GM19025 (cell line): ENCODE measurements around the gene BRME1.

Experiments
- ATAC-seq: cut with Tn5 transposase; IDR thresholded peaks from one replicate; pipeline ENCODE4 v1.9.1; 2021; ENCODE audit warnings: mild to moderate bottlenecking, low read depth, moderate library complexity; ENCODE audit not compliant: unreplicated experiment

The BRME1 gene

DNA sequence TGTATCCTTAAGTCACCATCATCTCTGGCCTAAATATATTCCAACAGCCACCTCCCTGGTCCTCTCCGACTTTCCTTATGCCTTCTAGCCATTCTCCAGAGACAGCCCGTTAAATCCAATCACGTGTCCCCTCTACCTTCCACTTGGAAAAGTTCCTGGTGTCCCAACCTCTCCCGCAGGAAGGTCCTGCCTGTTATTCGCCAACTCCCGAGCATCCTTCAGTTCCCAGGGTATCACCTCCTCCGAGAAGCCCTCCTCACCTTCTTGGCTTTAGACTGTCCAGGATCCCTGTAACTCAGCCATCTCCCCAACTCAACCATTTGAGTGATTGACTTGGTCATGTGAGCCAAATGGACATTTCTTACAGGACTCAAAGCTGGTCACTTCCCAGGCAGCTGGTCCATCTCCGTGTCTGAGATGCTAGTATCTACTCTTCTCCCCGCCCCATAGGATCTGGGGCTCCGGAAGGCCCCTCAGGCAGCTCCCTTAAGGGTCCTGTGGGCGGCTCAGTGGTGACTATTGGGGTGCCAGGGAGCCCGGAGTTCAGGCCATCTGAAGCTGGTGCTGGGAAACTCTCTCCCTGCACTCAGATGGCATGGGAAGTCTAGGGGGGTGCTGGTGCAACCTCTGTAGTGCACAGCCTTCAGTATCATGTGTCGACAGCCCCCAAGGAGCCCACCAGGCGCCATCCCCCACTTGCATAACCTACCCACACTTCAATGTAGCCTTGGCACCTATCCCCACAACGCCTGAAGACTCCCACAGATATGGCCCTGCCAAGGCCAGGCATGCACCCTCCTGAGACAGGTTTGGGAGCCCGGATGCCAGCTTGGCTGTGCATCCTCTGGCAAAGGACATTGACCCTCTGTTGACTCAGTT lies 56.9 kb downstream of the BRME1 start:
- ATAC-seq = no peak

- ATAC-seq = no peak
Observed at GRCh38 chr19:13848340-13848677, 57.6 kb downstream of the BRME1 start.

DNA sequence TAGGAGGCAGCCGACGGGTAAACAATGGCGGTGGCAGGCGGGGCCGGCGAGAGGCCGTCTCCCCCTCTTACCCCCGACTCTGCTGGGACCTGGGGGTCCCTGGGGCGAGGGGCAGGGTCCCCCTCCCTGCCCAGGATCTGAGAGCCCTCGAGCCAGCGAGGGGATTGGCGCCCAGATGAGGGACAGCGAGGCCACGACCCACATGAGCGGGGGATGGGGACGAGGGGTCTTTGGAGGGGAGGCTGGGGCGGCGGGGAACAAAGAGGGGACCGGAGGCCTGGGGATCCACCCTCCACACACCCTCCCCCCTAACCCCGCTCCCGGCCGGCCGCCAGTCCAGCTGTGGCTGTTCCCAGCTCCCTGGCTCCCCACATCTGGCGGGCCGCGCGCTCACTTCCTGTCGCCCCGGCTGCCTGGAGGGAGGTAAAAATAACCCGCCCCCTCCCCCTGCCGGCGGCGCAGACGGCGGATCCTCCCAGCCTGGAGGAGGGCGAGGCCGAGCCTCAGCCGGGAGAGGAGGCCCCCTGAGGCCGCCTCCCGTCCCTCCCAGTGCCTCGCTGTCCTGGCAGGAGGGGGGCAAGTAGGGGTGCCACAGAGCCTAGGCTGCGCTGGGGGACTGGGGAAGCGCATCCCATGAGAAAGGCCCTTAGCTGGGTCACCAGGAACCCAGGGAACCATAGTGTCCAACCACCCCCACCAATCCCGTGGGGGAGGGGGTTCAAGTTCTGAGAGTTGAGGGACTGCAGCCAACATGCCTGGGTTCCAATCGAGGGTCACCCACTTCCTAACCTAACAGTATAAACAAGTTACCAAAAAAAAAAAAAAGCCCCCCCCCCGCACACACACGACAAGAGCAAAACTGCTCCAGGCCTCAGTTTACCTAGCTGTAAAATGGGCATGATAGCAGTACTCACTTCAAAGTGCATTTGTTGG lies 58.2 kb downstream of the BRME1 start:
- ATAC-seq = no peak

GRCh38 chr19:13846557-13847406 lies 59.1 kb downstream of the BRME1 start:
- no peak for ATAC-seq

GRCh38 chr19:13844130-13844631 lies 61.7 kb downstream of the BRME1 start:
- ATAC-seq = no peak

DNA sequence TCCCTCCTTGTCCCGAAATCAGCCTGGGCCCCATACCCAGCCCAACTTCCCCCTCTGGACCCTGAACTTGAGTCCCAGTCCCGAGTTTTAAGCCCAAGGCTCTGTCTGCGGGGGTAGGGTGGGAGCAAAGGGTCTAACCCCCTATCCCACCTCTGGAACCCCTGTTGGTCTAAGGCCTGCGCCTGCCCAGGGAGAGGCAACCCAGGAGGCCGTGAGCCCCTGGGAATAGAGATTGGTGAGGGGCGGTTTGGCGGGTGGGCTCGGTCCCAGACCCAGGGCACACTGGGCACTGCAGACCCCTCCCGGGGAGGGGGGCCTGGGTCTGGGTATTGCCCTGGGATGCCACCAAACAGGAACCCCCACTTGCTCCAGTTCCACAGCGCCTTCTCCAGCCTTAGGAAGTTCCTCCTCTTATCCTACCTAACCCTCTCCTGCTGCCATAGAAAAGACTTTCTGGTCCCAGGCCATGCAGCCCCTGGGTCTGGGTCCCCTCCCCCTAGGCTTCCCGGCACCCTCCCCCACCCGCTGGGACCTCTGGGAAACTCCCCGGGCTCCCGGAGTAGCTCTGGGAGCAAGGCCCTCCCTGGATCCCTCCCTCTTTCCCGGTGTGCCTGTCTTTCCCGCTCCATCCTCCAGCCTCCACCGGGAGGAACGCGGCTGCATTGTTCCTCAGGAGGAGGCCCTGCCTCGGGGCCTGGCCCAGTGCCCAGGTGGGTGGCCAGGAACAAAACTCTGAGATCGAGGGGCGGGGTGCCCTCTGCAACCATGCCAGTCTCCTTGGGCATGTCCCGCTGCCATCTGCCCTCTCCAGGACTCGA lies 62.6 kb downstream of the BRME1 start:
- no peak for ATAC-seq

DNA sequence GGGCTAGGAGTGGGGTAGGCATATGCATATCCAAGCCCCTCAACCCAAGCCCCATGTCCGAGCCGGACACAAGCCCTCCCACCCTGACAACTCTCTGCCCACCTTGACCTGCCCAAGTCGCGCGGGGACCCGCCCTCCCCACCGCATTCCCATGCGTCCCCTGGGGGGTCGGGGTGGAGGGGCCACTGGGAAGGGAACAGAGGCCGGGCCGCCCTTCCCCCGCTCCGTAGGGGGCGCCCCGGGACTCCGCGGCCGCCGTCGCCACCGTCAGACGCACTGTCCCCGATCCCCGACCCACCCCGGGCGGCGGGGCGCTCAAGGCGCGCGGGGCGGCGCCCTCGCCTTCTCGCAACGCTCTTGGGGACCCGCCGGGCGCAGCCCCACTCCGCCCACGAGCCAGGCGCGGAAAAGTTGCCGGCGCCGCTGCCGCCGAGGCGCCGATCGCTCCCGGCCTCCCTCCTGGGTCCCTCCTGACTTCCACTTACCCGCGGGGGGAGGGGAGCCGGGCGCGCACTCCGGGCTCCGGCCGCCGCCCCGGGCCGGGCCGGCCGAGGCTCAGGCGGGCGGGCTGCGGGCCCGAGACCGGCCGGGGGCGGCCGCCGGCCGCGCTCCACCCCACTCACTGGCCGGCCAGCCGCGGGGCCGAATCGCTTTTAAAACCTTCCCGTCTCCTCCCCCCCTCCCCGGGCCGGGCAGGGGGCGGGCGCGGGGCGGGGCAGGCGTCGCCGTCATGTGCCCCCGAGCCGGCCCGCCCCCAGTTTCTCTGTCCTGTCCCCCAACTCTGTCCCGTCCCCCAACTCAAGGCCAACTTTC lies 63.4 kb downstream of the BRME1 start:
- ATAC-seq = no peak

DNA sequence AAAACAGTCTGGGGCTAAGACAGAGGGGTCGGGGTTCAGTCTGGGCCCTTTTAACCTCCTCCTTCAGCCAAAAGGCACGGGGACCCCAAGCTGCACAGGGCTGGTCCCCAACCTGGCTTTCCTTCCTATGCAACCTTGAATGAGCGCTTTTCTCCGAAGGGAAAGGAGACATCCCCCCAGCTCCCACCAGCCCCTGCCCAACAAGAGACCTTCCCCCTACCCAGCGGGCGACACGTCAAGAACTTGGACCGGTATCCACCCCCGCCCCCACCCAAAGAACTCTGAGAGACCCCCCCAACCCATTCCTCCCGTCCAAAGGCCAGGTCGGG lies 64.0 kb downstream of the BRME1 start:
- no peak for ATAC-seq

DNA sequence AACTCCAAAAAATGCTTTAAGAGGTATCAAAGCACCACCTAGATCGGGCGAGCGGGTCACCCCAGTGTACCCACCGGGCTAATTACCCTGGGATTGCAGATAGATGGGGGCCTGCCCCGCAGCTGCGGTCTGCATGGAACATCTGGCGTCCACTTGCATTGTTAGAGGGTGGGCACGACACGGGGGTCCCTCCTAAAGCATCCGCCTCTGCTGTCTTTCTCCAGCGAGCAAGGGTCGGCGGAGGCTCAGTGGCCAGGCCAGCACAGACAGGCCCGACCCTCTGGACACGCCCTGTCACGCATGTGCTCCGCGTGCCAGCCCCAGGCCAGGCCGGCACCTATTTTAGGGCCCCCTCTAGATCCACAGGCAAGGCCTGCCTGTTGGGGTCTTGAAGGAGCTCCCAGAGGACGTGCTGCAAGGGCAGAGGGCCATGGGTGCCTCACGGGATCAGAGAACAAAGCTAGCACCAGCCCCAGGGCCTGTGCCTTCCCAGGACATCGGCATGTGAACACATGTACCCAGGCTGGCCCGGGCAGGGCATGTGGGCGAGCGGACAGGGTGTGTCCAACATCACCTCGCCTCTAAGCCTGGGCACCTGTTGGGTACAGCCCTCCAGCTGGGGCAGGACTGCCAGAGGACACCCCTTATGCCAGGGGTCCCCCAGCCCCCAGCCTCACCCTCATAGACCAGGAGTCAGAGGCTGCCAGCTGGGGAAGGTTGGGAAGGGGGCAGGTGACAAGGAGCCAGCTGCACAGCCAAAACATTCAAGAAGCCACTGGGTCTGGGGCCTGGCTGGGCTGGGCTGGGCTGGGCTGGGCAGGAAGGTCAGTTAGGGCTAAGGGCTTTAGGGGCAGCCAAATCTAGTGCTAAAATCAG lies 64.6 kb downstream of the BRME1 start:
- no peak for ATAC-seq

GRCh38 chr19:13840305-13841085 lies 65.4 kb downstream of the BRME1 start:
- ATAC-seq = no peak

DNA sequence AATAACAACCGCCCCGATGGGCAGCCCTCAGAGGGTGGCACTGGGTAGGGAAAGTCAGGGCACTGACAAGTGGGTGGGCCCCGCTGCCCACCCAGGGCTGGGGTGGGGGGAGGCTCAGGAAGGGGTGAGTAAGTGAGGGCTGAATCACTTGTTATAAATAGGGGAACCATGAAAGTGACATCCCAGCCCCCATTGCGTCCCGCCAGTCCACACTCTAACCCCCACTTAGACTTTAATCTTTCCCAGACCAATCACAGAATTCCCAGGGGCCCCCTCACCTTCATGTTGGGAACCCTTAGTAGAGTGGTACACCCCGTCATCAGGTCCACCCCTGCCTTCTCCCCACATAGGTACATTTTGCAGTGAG lies 66.0 kb downstream of the BRME1 start:
- ATAC-seq = no peak

DNA sequence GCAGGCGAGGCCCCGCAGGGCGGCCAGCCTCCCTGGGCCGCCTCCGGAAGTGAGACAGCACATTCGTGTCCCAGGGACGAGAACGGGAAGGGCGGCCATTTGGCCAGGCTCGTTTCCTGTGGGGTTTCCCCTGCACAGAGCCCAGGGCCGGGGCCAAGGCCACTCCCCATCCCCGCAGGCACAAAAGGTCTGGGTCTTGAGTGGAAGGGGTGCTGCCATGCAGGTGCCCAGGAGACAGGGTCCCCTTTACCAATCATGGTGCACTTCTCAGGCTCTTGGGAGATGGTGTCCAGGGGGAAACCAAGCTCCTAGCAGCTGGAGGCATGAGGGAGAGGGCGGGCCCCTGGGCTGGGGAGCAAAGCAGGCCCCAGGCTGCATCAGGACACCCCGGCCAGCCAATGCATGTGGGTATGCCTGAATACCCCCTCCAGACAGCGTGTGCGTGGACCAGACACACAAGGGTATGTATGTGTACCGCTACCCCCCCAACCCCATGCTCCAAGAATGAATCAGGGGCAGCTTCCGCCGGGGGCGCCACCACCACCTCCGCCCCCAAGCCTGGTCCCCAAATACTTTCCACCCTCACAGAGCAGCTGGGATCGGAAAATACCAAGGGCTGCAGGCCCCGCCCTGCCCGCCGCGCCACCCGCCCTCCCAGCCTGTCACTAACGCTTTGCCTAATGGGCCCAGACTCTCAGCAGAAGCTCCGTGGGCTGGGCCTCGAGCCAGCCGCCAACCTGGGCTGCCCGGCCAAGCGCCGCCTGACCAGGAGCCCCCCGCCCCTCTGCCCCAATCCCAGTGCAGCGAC lies 66.6 kb downstream of the BRME1 start:
- no peak for ATAC-seq

DNA sequence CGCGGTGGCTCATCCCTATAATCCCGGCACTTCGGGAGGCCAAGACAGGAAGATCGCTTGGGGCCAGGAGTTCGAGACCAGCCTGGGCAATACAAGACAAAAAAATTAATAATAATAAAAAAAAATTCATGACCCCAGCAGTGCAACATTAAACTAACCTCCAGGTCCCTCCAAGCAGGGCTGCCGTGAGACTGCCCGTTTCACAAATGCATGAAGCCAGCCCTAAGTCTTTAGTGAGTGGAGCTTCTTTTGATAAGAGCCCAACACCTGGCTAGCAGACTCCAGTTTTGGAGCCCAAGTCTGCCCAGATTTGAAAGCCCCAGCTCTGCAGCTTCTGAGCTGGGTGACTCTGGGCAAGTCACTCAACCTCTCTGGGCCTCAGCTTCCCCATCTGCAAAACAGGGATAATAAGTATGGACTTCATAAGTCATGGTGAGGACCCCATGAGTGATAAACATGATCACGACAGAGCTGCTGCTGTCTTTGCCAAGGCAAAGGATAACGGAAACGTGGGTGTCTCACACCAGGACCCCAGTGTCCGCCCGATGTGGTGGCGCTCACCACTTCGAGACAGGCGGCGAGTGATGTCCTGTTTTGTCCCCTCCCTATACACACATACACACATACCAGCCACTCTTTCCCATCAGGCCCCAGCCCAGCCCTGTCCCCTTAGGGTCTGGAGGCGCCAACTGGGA lies 67.3 kb downstream of the BRME1 start:
- no peak for ATAC-seq

- ATAC-seq = no peak
Observed at GRCh38 chr19:13835791-13836723, 69.9 kb downstream of the BRME1 start.
